ENCODE results near the gene PDIA5. TPM values are rescaled to one million over a fixed set of nuclear protein-coding genes. Genes with fewer than 3 reads are reported as not detected.

The PDIA5 gene
- total RNA-seq, 4 donors from 2014 or later, result 5.3 to 9.2 (median 7.2) TPM

DNA sequence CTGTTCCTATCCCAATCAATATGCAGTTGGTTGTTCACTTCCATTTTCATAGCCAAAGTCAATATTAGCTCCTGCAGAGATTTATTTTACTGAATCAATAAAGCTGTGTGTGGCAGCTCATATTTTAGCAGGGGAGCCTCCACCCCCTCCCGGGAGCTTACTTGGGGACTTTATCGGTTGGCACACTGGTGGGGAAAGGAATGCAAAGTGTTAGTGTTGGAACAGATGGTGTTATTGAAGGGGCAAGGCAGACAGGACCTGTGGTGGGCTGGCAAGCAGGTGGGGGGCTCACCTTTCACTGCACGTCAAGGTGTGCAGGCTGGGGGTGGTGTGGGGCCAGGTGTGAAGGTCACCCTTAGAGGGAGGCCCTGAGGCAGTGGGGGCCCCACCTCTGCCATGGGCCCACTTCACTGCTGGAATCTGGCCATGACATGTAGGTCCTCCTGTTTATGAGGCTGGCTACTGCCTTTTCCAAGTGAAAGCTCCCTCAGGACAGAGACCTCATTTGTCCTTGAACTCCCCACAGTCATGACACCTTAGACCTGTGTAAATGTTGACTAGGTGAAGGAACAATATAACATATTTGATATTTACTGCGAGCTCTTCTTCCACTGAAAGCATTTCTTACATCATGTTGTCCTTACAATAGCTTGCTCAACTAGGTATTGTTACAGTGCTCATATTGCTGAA is 90.9 kb downstream of the PDIA5 start:
- TF ChIP-seq POLR2AphosphoS5 (IDR thresholded peaks at IDR 0.05) (no peak), POLR2A (IDR thresholded peaks at IDR 0.05) (no peak), EP300 (IDR thresholded peaks at IDR 0.05) (no peak)
- TF ChIP-seq, protein P1, sequence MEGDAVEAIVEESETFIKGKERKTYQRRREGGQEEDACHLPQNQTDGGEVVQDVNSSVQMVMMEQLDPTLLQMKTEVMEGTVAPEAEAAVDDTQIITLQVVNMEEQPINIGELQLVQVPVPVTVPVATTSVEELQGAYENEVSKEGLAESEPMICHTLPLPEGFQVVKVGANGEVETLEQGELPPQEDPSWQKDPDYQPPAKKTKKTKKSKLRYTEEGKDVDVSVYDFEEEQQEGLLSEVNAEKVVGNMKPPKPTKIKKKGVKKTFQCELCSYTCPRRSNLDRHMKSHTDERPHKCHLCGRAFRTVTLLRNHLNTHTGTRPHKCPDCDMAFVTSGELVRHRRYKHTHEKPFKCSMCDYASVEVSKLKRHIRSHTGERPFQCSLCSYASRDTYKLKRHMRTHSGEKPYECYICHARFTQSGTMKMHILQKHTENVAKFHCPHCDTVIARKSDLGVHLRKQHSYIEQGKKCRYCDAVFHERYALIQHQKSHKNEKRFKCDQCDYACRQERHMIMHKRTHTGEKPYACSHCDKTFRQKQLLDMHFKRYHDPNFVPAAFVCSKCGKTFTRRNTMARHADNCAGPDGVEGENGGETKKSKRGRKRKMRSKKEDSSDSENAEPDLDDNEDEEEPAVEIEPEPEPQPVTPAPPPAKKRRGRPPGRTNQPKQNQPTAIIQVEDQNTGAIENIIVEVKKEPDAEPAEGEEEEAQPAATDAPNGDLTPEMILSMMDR (IDR thresholded peaks at IDR 0.05), result no peak
- Histone ChIP-seq H3K9me3 (no peaks in the 10 kb centered on the region), H3K27ac (no peak overlapping the region), H3K27me3 (no peaks in the 10 kb centered on the region), H3K4me3 (no peak overlapping the region), H3K4me1 (no peaks in the 10 kb centered on the region), H3K36me3 (peaks cover 56% of the 10 kb centered on the region)
- DNase-seq (ENCODE audit: low spot score in 2 of 2), result no peak
- 78% methylated on average over 4 of the region's 4 CpGs for WGBS

GRCh38 chr3:123158330-123158729 is 91.5 kb downstream of the PDIA5 start:
- TF ChIP-seq POLR2A (IDR thresholded peaks at IDR 0.05) (no peak), EP300 (IDR thresholded peaks at IDR 0.05) (no peak)
- TF ChIP-seq, protein P1 (IDR thresholded peaks at IDR 0.05), result no peak
- no peak for DNase-seq (ENCODE audit: low spot score in 2 of 2)
- Histone ChIP-seq H3K9me3 (no peaks in the 10 kb centered on the region), H3K4me1 (no peaks in the 10 kb centered on the region), H3K27ac (no peak overlapping the region), H3K36me3 (peaks cover 60% of the 10 kb centered on the region), H3K4me3 (no peak overlapping the region), H3K27me3 (no peaks in the 10 kb centered on the region)
- WGBS, result 70% methylated on average over 4 of the region's 4 CpGs

GRCh38 chr3:123158899-123159390 is 92.1 kb downstream of the PDIA5 start:
- no peaks in the 10 kb centered on the region for H3K4me1 ChIP-seq
- H3K4me3 ChIP-seq, result no peak overlapping the region
- DNase-seq (ENCODE audit: low spot score in 2 of 2), result no peak
- WGBS, result 89% methylated on average over 10 of the region's 10 CpGs
- H3K9me3 ChIP-seq, result no peaks in the 10 kb centered on the region
- H3K27me3 ChIP-seq, result no peaks in the 10 kb centered on the region
- no peak overlapping the region for H3K27ac ChIP-seq
- TF ChIP-seq, protein P1 (IDR thresholded peaks at IDR 0.05), result no peak
- TF ChIP-seq EP300 (IDR thresholded peaks at IDR 0.05) (no peak), POLR2AphosphoS5 (IDR thresholded peaks at IDR 0.05) (no peak), POLR2A (IDR thresholded peaks at IDR 0.05) (no peak)
- H3K36me3 ChIP-seq, result peaks cover 65% of the 10 kb centered on the region

- DNase-seq (ENCODE audit: low spot score in 2 of 2), result no peak
- Histone ChIP-seq H3K27me3 (no peaks in the 10 kb centered on the region), H3K9me3 (no peaks in the 10 kb centered on the region), H3K4me1 (no peaks in the 10 kb centered on the region), H3K27ac (no peak overlapping the region), H3K36me3 (peaks cover 70% of the 10 kb centered on the region), H3K4me3 (no peak overlapping the region)
- no peak for TF ChIP-seq POLR2AphosphoS5 (IDR thresholded peaks at IDR 0.05)
- no peak for TF ChIP-seq EP300 (IDR thresholded peaks at IDR 0.05)
- TF ChIP-seq, protein P1 (IDR thresholded peaks at IDR 0.05), result no peak
- TF ChIP-seq POLR2A (IDR thresholded peaks at IDR 0.05), result no peak
- 89% methylated on average over 9 of the region's 9 CpGs for WGBS
Measured at GRCh38 chr3:123159926-123160635, 93.3 kb downstream of the PDIA5 start.

DNA sequence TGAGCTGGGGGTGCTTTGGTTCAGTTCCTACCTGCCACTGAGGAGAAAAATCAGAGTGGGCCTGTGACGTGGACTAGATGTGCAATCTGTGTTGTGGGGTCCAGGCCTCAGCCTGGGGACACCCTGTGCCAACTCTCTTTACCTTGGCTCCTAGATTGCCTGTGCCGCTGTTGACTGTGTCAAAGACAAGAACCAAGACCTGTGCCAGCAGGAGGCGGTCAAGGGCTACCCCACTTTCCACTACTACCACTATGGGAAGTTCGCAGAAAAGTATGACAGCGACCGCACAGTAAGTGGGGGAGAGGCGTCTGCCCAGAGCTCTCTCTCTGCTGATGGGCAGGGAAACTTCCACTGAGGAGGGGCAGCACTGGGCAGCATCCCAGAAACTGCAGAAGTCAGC is 94.3 kb downstream of the PDIA5 start:
- H3K27ac ChIP-seq, result no peak overlapping the region
- DNase-seq (ENCODE audit: low spot score in 2 of 2), result no peak
- peaks cover 62% of the 10 kb centered on the region for H3K36me3 ChIP-seq
- H3K4me1 ChIP-seq, result no peaks in the 10 kb centered on the region
- no peak overlapping the region for H3K4me3 ChIP-seq
- H3K9me3 ChIP-seq, result no peaks in the 10 kb centered on the region
- no peak for TF ChIP-seq POLR2A (IDR thresholded peaks at IDR 0.05)
- 100% methylated on average over 2 of the region's 7 CpGs for WGBS
- no peaks in the 10 kb centered on the region for H3K27me3 ChIP-seq
